Stimulated activated CD4-positive, alpha-beta T cell treated with anti-CD3 and anti-CD28 coated beads, Interleukin-1b, Interleukin-23, amount 100 ng/mL, for 24 hours (primary cell): Measurements from ENCODE around the gene SYT2.
"Not testable (repeated sequence)": the region's sequence is repeated elsewhere in the genome, so short reads cannot be mapped to it uniquely, and the experiment has no call there.

Experiments used
- DNase-seq, 4 experiments: peaks; one replicate each; pipeline ENCODE4 v3.0.0-alpha.2; 2020; ENCODE audit warnings: low read depth in 4 of 4, low spot score in 1 of 4

SYT2 gene

GRCh38 chr1:202593845-202594244 lies 116.4 kb downstream of the SYT2 start:
- DNase-seq = no peak

GRCh38 chr1:202592146-202592545 lies 118.1 kb downstream of the SYT2 start:
- no peak for DNase-seq

DNA sequence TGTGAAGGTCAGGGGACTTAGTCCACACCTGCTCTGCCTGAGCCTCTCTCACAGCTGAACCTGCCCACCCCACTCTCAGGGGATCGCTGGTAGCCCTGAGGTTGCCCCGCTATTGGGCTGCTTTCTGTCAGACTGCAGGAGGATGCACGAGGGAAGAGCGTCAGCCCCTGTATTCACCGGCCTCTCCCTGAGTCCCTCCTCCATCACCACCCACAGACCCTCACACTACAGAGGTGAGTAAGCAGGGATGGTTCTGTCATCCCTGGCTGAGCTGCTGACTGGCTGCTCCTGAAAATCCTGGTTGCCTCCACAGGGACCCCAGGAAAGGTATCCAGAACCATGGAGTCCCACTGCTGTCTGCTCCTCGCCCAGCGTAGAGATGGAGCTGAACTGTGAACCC lies 118.7 kb downstream of the SYT2 start:
- no peak for DNase-seq

- DNase-seq = no peak
Observed at GRCh38 chr1:202590975-202591411, 119.3 kb downstream of the SYT2 start.

- no peak for DNase-seq
Observed at GRCh38 chr1:202590126-202590525, 120.1 kb downstream of the SYT2 start.

DNA sequence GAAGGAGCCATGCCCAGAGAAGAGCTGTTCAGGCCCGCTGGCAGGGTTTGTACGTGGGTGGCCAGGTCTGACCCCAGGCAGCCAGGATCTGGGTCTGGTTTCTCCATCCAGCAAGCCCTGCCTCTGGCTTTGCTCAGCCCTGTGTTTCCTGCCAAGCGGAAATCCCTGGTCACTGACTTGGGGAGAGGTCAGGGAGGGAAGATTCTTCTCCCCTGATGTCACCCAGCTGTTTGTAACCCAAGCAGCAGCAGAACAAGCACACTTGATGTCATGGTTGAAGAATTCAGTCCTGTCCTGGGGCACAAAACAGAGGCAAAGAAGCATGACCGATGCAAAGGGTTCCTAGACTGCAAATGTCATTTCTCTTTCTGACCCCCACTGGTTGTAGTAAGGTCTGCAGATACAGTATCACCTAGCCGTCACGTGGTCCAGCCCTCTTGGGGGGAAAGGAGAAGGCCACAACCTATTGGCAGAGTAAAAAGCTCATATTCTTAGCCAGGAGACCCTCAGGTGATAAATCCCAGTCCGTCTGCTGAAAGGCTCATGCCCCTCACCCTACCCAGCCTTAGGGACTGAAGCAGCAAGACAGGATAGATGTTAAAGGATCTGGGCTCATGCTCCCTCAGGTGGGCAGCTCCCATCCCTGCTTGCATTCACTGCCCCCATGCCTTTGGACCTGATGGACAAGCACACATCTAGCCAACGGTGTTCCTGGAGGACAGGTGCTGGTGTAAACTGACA lies 120.9 kb downstream of the SYT2 start:
- DNase-seq = no peak

GRCh38 chr1:202588503-202589189 lies 121.6 kb downstream of the SYT2 start:
- no peak for DNase-seq

DNA sequence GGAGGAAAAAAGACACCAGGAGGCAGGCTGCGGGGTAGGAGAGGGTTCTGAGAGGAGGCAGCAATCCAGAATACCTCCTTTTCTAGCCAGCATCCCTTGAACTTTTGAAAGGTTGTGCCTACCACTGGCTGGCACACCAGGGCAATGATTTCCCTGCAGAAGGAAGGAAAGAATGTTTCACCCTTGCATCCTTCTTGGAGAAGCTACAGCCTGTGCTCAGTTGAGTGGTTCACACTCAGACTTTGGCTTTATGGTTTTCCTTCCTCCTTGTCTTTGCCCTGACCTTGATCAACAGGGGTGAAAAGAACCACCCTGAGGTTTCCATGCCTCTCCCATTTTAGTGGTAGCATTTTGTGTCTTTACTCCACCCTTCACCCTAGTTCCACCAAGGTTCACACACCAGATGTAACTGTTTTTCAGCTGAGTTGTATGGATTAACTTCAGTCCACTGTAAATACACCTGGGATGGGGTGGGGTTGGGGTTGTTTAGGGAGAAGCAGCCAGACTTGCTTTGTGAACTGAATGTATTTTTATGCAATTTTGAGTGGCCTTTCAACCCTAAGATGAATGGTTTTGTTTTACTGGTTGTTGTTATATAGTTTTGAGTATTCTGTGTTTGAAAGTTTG lies 122.3 kb downstream of the SYT2 start:
- DNase-seq = no peak

GRCh38 chr1:202586871-202587270 lies 123.4 kb downstream of the SYT2 start:
- no peak for DNase-seq

DNA sequence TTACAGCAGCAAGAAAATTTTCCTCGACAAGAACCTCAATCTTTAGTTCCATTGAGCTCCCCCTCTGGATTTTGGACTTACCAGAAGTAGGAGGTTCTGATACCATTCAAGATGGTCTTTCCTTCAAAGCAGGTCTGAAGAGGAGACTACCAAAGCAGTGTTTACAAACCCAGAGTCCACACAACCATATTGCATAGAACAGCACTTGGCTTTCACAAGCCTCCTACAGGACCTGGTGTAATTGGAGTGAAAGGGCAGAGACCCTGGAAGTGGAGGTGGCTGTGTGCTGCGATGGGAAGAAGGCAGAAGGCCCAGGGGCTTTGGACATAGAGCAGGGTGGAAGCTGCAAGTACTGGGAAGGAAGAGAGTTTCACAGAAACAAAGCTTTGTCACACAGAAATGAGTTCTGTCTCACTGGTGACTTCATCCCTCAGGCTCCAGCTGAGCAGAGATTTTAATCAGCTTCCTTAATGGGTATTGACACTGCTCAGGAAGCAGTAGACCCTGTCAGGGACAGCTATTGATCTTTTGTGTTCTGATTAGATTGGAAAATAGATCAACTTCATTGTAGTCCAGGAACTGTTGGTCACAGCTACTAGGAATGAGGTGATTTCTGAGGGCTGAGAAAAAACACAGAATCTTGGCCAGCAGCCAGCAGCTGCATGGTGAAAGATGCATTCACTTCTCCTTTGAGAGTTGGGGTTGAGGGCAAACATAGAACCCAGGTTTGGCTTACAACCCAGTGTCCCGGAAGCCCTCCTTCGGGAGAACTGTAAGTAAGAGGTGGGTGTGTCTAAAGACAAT lies 124.0 kb downstream of the SYT2 start:
- DNase-seq = no peak

DNA sequence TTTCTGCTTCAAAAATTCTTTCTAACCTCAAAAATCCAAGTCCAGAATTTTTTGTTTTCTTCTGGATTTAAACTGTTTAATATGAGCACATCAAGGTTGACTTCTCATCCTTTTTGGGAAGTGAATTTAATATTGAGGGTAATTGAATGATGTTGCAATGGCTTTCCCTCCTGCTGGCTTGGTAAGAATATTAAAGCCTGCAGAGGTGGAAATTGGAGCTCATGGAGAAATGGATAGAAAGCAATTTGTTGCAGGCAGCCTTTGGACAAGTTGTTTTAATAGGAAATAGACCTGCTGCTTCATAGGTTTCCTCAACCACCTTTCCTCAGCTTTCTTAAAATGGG lies 124.7 kb downstream of the SYT2 start:
- no peak for DNase-seq

GRCh38 chr1:202584707-202585589 lies 125.3 kb downstream of the SYT2 start:
- no peak for DNase-seq

DNA sequence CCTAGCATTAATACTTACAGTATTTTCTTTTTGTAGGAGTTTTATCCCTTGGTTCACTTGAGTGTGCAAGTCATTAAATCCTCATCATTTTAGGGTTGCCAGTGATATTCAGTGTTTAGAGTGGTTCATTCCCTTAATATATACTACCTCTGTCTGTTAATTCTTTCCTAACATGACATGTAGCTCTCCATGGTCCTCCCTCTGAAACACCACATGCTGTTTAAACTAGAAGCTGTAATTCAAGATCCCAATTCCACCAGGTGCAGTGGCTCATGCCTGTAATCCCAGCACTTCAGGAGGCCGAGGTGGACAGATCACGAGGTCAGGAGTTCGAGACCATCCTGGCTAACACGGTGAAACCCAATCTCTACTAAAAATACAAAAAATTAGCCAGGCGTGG lies 127.9 kb downstream of the SYT2 start:
- DNase-seq = not testable (repeated sequence)

- DNase-seq = no peak
Observed at GRCh38 chr1:202580619-202581018, 129.6 kb downstream of the SYT2 start.

DNA sequence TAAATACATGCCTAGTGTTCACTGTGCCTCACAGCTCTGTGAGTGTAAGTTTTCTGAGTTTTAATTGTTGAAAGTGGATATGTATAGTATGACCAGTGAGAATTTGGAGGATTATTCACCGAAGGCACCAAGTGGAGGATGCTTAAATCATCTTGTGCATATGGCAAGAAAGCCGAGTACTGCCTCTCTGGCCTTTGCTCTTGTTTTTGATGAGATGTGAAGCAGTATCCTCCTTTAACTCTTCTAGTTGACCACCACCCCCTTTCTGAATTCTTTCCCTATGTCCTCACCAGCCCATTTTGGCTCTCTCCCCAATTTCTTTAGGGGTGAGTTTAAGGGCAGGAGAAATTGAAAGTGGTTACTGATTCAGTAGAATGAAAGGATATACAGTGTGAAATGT lies 130.4 kb downstream of the SYT2 start:
- no peak for DNase-seq

DNA sequence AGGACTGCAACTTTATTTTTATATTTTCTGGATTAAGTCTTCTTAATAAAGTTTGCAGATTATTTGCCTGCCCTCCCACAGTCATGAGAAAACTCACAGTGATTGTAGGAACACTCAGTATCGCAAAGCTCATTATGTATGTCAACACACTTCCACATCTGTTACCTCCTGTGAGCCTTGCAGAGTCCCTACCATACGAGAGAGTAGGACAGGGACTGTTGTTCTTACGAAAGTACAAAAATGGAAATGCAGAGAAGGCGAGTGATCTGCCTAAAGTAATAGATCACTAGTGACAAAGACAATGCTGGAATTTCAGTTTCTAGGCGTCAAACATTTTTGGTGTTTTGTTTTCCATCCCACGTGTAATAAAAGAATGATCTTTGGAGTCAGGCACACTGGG lies 131.7 kb downstream of the SYT2 start:
- no peak for DNase-seq

DNA sequence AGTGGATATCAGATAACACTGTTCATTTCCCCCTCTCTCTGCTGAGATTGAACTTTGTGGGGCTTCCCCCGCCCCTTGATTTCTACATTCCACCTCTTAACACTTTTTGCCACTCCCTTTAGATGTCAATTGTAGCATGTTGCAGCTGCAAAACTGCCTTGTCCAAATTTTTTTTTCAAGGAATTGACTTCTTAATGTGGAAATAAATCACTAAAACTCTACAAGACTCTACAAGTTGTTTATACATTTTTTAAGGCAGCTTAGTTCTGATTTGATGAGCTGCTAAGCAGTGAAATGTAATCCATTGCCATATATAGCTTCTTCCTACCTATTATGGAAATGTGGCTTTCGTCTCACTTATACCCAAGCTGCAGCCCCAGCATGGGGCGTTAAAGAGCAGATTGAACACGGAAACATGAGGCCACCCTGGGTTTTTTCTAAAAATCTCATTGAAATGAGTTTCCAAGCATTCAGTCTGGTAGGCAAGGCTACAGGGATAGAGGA lies 132.2 kb downstream of the SYT2 start:
- no peak for DNase-seq

DNA sequence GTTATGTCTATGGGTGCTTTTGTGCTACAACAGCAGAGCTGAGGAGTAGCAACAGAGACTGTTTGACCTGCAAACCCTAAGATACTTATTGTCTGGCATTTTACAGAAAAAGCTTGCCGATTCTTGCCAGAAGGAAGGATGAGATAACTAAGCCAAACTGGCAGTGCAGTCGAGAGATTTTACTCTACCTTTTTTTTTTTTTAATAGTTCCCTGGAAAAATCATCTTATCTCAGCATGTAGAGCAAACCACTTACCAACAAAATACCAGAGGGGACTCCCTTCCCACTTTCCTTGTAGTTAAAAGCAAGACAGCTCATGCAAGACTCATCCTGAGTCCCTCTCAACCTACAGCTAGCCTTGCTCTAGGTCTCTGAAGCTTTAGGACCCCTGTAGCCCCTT lies 132.9 kb downstream of the SYT2 start:
- DNase-seq = no peak

DNA sequence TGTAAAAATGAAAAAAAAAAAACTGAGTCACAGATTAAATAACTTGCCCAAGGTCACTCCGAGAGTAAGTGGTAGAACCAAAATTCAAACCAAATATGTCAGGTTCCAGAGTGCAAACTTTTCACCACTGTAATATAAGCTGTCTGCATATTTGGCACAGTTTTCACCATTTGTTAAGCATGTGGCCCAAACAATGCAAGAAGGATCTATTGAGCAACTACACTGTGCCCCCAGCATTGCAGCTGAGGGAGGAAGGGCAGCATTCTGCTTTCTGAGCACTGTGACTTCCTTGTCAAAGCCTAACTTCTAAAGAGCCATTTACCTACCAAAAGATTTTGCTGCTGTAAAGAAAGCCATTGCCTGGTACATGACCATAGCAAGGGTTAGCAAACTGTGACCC lies 133.4 kb downstream of the SYT2 start:
- no peak for DNase-seq

GRCh38 chr1:202575918-202576653 lies 134.2 kb downstream of the SYT2 start:
- no peak for DNase-seq
